Neural progenitor cell (in vitro differentiated cells): ENCODE results near the gene IFT74. TPM values are rescaled to one million over a fixed set of nuclear protein-coding genes. Genes with fewer than 3 reads are reported as not detected.

Experiments
- DNase-seq: peaks from one replicate; pipeline ENCODE4 v3.0.0-alpha.2; 2016; ENCODE audit warnings: low spot score
- H2AFZ ChIP-seq: fragments of 200-600 bp; sonication (generic); replicated peaks from 2 replicates; pipeline ENCODE4 v1.6.1; 2016; ENCODE audit warnings: antibody characterized with exemption
- H3F3A ChIP-seq: fragments of 200-600 bp; sonication (generic); 2 replicates; pipeline ENCODE4 v1.6.1; 2016; ENCODE audit warnings: antibody characterized with exemption, low read depth
- H3K27ac ChIP-seq: fragments of 200-600 bp; sonication (generic); 2 replicates; pipeline ENCODE4 v1.5.1; 2016; ENCODE audit warnings: mild to moderate bottlenecking
- H3K27me3 ChIP-seq: fragments of 200-600 bp; sonication (generic); 2 replicates; pipeline ENCODE4 v1.6.1; 2016; ENCODE audit warnings: mild to moderate bottlenecking, moderate library complexity
- H3K36me3 ChIP-seq: fragments of 200-600 bp; sonication (generic); 2 replicates; pipeline ENCODE4 v1.5.1; 2016
- H3K4me1 ChIP-seq: fragments of 200-600 bp; sonication (generic); 2 replicates; pipeline ENCODE4 v1.6.1; 2016; ENCODE audit warnings: mixed run types
- H3K4me2 ChIP-seq: fragments of 200-600 bp; sonication (generic); 2 replicates; pipeline ENCODE4 v1.6.1; 2016
- H3K4me3 ChIP-seq: fragments of 200-600 bp; sonication (generic); 2 replicates; pipeline ENCODE4 v1.5.1; 2016
- H3K79me2 ChIP-seq: fragments of 200-600 bp; sonication (generic); 2 replicates; pipeline ENCODE4 v1.6.1; 2016; ENCODE audit warnings: low read depth
- H3K9ac ChIP-seq: fragments of 200-600 bp; sonication (generic); 2 replicates; pipeline ENCODE4 v1.6.1; 2016
- H3K9me3 ChIP-seq: fragments of 200-600 bp; sonication (generic); 2 replicates; pipeline ENCODE4 v1.5.1; 2016; ENCODE audit warnings: low read depth
- H4K20me1 ChIP-seq: fragments of 200-600 bp; sonication (generic); 2 replicates; pipeline ENCODE4 v1.6.1; 2016; ENCODE audit warnings: low read depth
- H3K27ac Mint-ChIP-seq: 3 replicates; pipeline ENCODE4 v1.8.0; 2021; ENCODE audit warnings: mixed read lengths
- H3K27me3 Mint-ChIP-seq: 2 replicates; pipeline ENCODE4 v1.8.0; 2022; ENCODE audit warnings: low read depth, mild to moderate bottlenecking, inconsistent platforms, moderate library complexity, mixed read lengths; ENCODE audit not compliant: insufficient read depth
- H3K36me3 Mint-ChIP-seq: 3 replicates; pipeline ENCODE4 v1.8.0; 2021; ENCODE audit warnings: mixed read lengths
- H3K4me1 Mint-ChIP-seq: 3 replicates; pipeline ENCODE4 v1.8.0; 2021; ENCODE audit warnings: mixed read lengths
- H3K4me3 Mint-ChIP-seq: 3 replicates; pipeline ENCODE4 v1.8.0; 2021; ENCODE audit warnings: mild to moderate bottlenecking, moderate library complexity, mixed read lengths
- H3K9me3 Mint-ChIP-seq: 3 replicates; pipeline ENCODE4 v1.8.0; 2020; ENCODE audit warnings: mixed read lengths
- EZH2 ChIP-seq: fragments of 200-600 bp; sonication (generic); IDR thresholded peaks from 2 replicates; pipeline ENCODE4 v1.6.1; 2017; ENCODE audit warnings: antibody characterized with exemption, mild to moderate bottlenecking, moderate library complexity
- EZH2phosphoT487 ChIP-seq: fragments of 200-600 bp; sonication (generic); IDR thresholded peaks from 2 replicates; pipeline ENCODE4 v1.6.1; 2017; ENCODE audit warnings: antibody characterized with exemption
- total RNA-seq: library from RNA; depleted of rRNA; stranded (reverse); fragments of >200 nt; gene quantifications from 2 replicates; pipeline ENCODE4 v1.2.3, GENCODE V29; 2015; ENCODE audit warnings: low replicate concordance
- TF ChIP-seq, protein P1 (sequence below): fragments of 200-600 bp; sonication (generic); IDR thresholded peaks from 2 replicates; pipeline ENCODE4 v1.5.1; 2017; ENCODE audit warnings: antibody characterized with exemption, mild to moderate bottlenecking

Gene IFT74
- total RNA-seq, 1 donor from 2014 or later = 81.2 TPM

DNA sequence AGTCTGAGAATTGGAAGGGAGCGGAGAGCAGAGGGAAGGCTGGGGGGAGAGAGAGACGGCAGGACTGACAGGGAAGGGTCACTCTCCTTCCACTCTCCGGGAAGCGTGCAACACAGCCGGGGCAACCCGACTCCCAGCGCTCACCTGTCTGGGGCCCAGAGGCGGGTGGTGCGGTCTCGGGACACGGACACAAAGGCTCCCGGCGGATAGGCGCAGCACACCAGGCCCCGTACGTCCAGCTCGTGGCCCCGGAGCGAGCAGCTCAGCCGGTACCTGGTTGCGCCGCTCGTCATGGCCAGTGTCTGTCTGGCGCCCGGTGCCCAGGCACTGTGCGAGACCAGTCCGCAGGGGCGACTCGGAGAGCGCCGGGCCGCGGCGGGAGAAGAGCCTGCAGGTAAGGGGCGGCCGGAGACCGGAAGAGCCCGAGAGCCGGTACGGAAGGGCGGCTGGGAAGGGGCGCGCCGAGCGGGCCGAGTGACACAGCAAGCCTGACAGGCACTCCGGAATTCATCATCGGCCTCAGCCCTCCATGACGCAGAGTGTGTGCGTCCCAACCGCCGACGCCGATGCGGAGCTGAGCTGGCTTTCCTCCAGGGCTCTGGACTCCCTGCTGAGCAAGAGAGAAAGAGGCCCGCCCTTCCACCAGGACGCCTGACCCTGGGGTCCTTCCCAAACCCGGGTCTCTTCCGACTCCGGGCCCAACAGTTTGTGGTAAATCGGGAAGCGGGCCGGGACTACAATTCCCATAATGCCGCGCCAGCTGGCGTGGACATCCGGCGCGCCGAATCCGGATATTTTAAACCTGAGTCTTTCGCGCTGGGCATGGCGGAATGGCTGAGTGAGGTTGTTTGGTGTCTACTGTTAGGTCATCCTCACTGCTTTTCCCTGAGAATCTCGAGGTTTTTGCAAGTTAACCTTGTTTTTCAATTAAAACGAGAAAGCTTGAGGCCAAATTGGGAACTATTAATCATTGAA lies 9.2 kb upstream of the IFT74 start, which contains the start of gene PLAA:
Gene PLAA, minus strand, starts transcription at position 490 of the 975 bp plus-strand sequence. Its CDS starts 197 bp downstream, at position 293.
- Histone ChIP-seq H3K9ac (peak within 1 kb of the TSS; percentile 91), H3F3A (peaks cover 10% of the 10 kb centered on the region), H3K79me2 (peaks cover 56% of the 10 kb centered on the region), H3K4me2 (peak within 1 kb of the TSS; percentile 87), H3K4me1 (peaks cover 19% of the 10 kb centered on the region), H4K20me1 (no peaks in the 10 kb centered on the region), H3K27me3 (no peaks in the 10 kb centered on the region), H2AFZ (peak within 1 kb of the TSS; percentile 95), H3K9me3 (no peaks in the 10 kb centered on the region), H3K4me3 (peak within 1 kb of the TSS; percentile 85), H3K27ac (peak within 1 kb of the TSS; percentile 99), H3K36me3 (no peaks in the 10 kb centered on the region)
- DNase-seq = peak; percentile 95
- H3K27ac Mint-ChIP-seq = peak within 1 kb of the TSS; percentile 100
- peaks cover 3% of the 10 kb centered on the region for H3K27me3 Mint-ChIP-seq
- H3K9me3 Mint-ChIP-seq = no peaks in the 10 kb centered on the region
- H3K4me1 Mint-ChIP-seq = peaks cover 16% of the 10 kb centered on the region
- H3K36me3 Mint-ChIP-seq = peaks cover 17% of the 10 kb centered on the region
- peak within 1 kb of the TSS; percentile 87 for H3K4me3 Mint-ChIP-seq
- TF ChIP-seq, protein P1, sequence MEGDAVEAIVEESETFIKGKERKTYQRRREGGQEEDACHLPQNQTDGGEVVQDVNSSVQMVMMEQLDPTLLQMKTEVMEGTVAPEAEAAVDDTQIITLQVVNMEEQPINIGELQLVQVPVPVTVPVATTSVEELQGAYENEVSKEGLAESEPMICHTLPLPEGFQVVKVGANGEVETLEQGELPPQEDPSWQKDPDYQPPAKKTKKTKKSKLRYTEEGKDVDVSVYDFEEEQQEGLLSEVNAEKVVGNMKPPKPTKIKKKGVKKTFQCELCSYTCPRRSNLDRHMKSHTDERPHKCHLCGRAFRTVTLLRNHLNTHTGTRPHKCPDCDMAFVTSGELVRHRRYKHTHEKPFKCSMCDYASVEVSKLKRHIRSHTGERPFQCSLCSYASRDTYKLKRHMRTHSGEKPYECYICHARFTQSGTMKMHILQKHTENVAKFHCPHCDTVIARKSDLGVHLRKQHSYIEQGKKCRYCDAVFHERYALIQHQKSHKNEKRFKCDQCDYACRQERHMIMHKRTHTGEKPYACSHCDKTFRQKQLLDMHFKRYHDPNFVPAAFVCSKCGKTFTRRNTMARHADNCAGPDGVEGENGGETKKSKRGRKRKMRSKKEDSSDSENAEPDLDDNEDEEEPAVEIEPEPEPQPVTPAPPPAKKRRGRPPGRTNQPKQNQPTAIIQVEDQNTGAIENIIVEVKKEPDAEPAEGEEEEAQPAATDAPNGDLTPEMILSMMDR = peak; percentile 10
- TF ChIP-seq EZH2phosphoT487 = no peak
- no peak for TF ChIP-seq EZH2

DNA sequence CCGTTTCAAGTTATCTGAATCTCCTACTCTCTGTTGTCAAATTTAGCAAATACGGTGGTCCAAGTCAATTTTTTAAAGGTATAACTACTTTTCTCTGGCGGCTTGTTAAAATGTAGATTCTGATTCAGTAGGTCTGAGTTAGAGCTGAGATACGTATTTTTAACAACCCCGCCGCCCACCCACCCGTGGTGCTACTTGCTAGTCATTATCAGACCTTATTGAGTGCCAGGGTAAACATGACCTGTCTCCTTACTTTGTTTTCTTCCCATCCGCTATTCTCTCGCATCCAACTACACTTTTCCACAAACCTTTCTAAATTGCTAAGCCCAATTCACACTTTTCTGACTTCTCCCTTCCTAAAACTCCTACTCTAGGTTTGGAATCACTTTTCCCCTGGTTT lies 8.5 kb upstream of the IFT74 start:
- peak overlapping the region; percentile 100 for H3K27ac Mint-ChIP-seq
- H3K4me1 Mint-ChIP-seq = peaks cover 16% of the 10 kb centered on the region
- peaks cover 13% of the 10 kb centered on the region for H3K36me3 Mint-ChIP-seq
- Histone ChIP-seq H2AFZ (peak overlapping the region; percentile 95), H3K4me1 (peaks cover 19% of the 10 kb centered on the region), H3F3A (peaks cover 10% of the 10 kb centered on the region), H3K4me3 (peak overlapping the region; percentile 85), H3K9me3 (no peaks in the 10 kb centered on the region), H3K36me3 (no peaks in the 10 kb centered on the region), H4K20me1 (no peaks in the 10 kb centered on the region), H3K79me2 (peaks cover 49% of the 10 kb centered on the region), H3K27ac (peak overlapping the region; percentile 99), H3K4me2 (peak overlapping the region; percentile 87), H3K27me3 (no peaks in the 10 kb centered on the region), H3K9ac (peak overlapping the region; percentile 91)
- peak overlapping the region; percentile 87 for H3K4me3 Mint-ChIP-seq
- H3K27me3 Mint-ChIP-seq = peaks cover 3% of the 10 kb centered on the region
- peak; percentile 15 for DNase-seq
- no peaks in the 10 kb centered on the region for H3K9me3 Mint-ChIP-seq
- TF ChIP-seq EZH2 = no peak
- TF ChIP-seq, protein P1 = no peak

DNA sequence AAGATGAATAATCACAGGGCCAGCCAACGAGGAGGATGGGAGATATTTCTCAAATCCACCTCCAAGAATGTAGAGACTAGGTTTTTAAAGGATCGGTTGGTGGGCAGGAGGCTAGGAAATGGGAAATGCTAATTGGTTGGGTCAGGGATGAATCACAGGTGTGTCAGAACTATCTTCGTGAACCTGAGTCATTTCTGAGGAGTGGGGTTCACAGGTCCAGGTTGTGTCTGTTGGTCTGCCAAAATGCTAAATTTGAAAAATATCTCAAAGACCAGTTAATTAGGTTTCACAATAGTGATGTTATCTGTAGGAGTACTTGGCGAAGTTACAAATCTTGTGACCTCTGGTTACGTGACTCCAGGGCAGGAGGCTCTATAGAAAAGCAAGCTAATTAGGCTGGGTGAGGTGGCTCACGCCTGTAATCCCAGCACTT lies 6.6 kb upstream of the IFT74 start:
- Histone ChIP-seq H4K20me1 (no peaks in the 10 kb centered on the region), H3K9ac (no peak overlapping the region), H3K4me2 (no peak overlapping the region), H3K4me1 (peaks cover 17% of the 10 kb centered on the region), H3K9me3 (no peaks in the 10 kb centered on the region), H3K79me2 (peaks cover 30% of the 10 kb centered on the region), H3K36me3 (no peaks in the 10 kb centered on the region), H3F3A (peaks cover 11% of the 10 kb centered on the region), H3K27me3 (no peaks in the 10 kb centered on the region), H3K27ac (no peak overlapping the region), H2AFZ (no peak overlapping the region), H3K4me3 (no peak overlapping the region)
- no peak for DNase-seq
- Mint-ChIP-seq H3K9me3 (no peaks in the 10 kb centered on the region), H3K36me3 (no peaks in the 10 kb centered on the region), H3K27me3 (peaks cover 3% of the 10 kb centered on the region), H3K4me1 (peaks cover 16% of the 10 kb centered on the region), H3K4me3 (no peak overlapping the region), H3K27ac (no peak overlapping the region)
- TF ChIP-seq, protein P1 = no peak
- no peak for TF ChIP-seq EZH2
- TF ChIP-seq EZH2phosphoT487 = no peak
